Hepatocyte (in vitro differentiated cells): ENCODE measurements around the gene HERC3. TPM values are rescaled to one million over a fixed set of nuclear protein-coding genes. Genes with fewer than 3 reads are reported as not detected.
"Not testable (repeated sequence)": the region's sequence is repeated elsewhere in the genome, so short reads cannot be mapped to it uniquely, and the experiment has no call there.

Source experiments
- DNase-seq: peaks from one replicate; pipeline ENCODE4 v3.0.0-alpha.2; 2016; ENCODE audit warnings: low spot score
- H2AFZ ChIP-seq: fragments of 200-600 bp; sonication (generic); 2 replicates; pipeline ENCODE4 v1.6.0; 2016; ENCODE audit warnings: antibody characterized with exemption, mild to moderate bottlenecking
- H3K27ac ChIP-seq: fragments of 200-600 bp; sonication (generic); 2 replicates; pipeline ENCODE4 v1.5.1; 2016; ENCODE audit warnings: mild to moderate bottlenecking
- H3K27me3 ChIP-seq: fragments of 200-600 bp; sonication (generic); 2 replicates; pipeline ENCODE4 v1.6.1; 2016
- H3K36me3 ChIP-seq: fragments of 200-600 bp; sonication (generic); replicated peaks from 2 replicates; pipeline ENCODE4 v1.5.1; 2016; ENCODE audit warnings: low read depth; ENCODE audit not compliant: insufficient read depth
- H3K4me1 ChIP-seq: fragments of 200-600 bp; sonication (generic); 2 replicates; pipeline ENCODE4 v1.5.1; 2016; ENCODE audit warnings: mild to moderate bottlenecking, moderate library complexity; ENCODE audit not compliant: insufficient read depth
- H3K4me2 ChIP-seq: fragments of 200-600 bp; sonication (generic); 2 replicates; pipeline ENCODE4 v1.6.0; 2016
- H3K4me3 ChIP-seq: fragments of 200-600 bp; sonication (generic); 2 replicates; pipeline ENCODE4 v1.5.1; 2016; ENCODE audit warnings: mild to moderate bottlenecking
- H3K79me2 ChIP-seq: fragments of 200-600 bp; sonication (generic); 2 replicates; pipeline ENCODE4 v1.6.0; 2017; ENCODE audit warnings: mild to moderate bottlenecking
- H3K9me2 ChIP-seq: fragments of 200-600 bp; sonication (generic); replicated peaks from 2 replicates; pipeline ENCODE4 v1.6.0; 2017; ENCODE audit warnings: mild to moderate bottlenecking; ENCODE audit not compliant: insufficient read depth
- H3K9me3 ChIP-seq: fragments of 200-600 bp; sonication (generic); 2 replicates; pipeline ENCODE4 v1.5.1; 2016; ENCODE audit warnings: low read depth, mild to moderate bottlenecking
- H4K20me1 ChIP-seq: fragments of 200-600 bp; sonication (generic); 2 replicates; pipeline ENCODE4 v1.6.0; 2016; ENCODE audit warnings: mild to moderate bottlenecking; ENCODE audit not compliant: insufficient read depth, poor library complexity, severe bottlenecking
- EZH2 ChIP-seq: fragments of 200-600 bp; sonication (generic); IDR thresholded peaks from 2 replicates; pipeline ENCODE4 v1.6.1; 2016; ENCODE audit warnings: antibody characterized with exemption, mild to moderate bottlenecking, borderline replicate concordance
- EZH2phosphoT487 ChIP-seq: fragments of 200-600 bp; sonication (generic); IDR thresholded peaks from one replicate; pipeline ENCODE4 v1.6.1; 2018; ENCODE audit warnings: antibody characterized with exemption, mild to moderate bottlenecking, low read depth, moderate library complexity; ENCODE audit not compliant: unreplicated experiment, severe bottlenecking
- WGBS: methylation state at CpG from one replicate; pipeline ENCODE4 v1.1.6; 2016; ENCODE audit warnings: low lambda C conversion rate; ENCODE audit errors: missing lambda C conversion rate; 5-methylcytosine and 5-hydroxymethylcytosine counted together
- polyA plus RNA-seq: library from polyadenylated mRNA; unstranded; fragments of >200 nt; fragmentation: Nextera tagmentation; extraction: Ambion mirVana; gene quantifications from 2 replicates; pipeline ENCODE4 v1.2.1, GENCODE V29; 2016
- total RNA-seq: library from RNA; depleted of rRNA; stranded (reverse); fragments of >200 nt; gene quantifications from 2 replicates; pipeline ENCODE4 v1.2.3, GENCODE V29; 2014
- TF ChIP-seq, protein P1 (sequence below): fragments of 200-600 bp; sonication (generic); IDR thresholded peaks from 2 replicates; pipeline ENCODE4 v1.5.1; 2016; ENCODE audit warnings: antibody characterized with exemption, mild to moderate bottlenecking; ENCODE audit not compliant: poor library complexity

The HERC3 gene
- total and polyA plus RNA-seq, 2 experiments from 2014 or later = 8.6 to 13.2 TPM

DNA sequence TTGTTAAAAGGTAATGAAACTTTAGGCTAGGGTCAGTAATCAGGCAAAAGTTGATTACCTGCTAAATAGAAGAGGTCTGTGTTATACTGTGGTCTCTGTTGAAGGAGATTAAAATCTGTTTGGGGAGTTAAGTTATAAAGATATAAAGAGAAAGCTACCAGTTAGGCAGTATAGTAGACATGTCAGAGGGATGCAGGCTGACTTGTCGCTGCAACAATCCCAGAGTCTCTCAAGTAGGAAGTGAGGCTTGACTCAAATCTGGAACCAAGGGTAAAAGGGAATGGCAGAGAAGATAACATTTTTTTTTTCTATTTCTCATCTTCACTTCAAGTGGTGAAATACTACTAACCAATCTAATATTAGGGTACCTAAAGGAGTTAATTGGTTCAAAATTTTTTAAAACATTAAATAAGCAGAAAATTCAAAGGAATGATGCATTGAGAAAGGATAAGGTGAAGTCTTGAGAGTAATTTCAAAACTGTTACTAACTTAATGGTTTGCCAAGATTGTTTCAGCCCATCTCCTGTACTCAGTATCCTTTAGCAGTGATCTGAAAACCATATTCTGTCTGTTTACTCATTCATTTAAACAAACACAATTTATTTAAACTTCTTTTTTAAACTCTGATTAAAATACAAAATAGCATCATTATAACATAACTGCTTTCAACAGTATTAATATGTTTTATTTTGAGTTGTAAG, 12.8 kb downstream of the HERC3 start:
- no peaks in the 10 kb centered on the region for H4K20me1 ChIP-seq
- 100% methylated on average over 1 of the region's 1 CpG for WGBS
- H3K79me2 ChIP-seq = peaks cover 7% of the 10 kb centered on the region

DNA sequence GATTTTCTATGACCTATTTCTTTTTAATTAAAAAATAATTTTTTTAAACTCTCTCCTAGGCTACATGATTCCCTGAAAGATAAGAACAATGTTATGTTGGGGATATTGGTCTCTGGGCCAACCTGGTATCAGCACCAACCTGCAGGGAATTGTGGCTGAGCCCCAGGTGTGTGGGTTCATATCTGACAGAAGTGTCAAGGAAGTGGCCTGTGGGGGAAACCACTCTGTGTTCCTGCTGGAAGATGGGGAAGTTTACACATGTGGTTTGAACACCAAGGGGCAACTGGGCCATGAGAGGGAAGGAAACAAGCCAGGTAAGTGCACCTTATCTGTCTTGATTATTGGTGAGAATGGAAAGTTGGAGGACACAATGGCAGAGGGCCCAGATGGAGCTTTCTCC, 13.5 kb downstream of the HERC3 start:
- Histone ChIP-seq H3K4me2 (no peak overlapping the region), H3K9me2 (no peaks in the 10 kb centered on the region), H3K4me1 (peaks cover 2% of the 10 kb centered on the region), H3K36me3 (no peaks in the 10 kb centered on the region), H3K9me3 (no peaks in the 10 kb centered on the region), H2AFZ (no peak overlapping the region), H3K79me2 (peaks cover 7% of the 10 kb centered on the region), H3K27ac (no peak overlapping the region), H4K20me1 (no peaks in the 10 kb centered on the region), H3K4me3 (no peak overlapping the region), H3K27me3 (no peaks in the 10 kb centered on the region)
- DNase-seq = no peak
- TF ChIP-seq EZH2phosphoT487 (no peak), EZH2 (no peak)
- TF ChIP-seq, protein P1, sequence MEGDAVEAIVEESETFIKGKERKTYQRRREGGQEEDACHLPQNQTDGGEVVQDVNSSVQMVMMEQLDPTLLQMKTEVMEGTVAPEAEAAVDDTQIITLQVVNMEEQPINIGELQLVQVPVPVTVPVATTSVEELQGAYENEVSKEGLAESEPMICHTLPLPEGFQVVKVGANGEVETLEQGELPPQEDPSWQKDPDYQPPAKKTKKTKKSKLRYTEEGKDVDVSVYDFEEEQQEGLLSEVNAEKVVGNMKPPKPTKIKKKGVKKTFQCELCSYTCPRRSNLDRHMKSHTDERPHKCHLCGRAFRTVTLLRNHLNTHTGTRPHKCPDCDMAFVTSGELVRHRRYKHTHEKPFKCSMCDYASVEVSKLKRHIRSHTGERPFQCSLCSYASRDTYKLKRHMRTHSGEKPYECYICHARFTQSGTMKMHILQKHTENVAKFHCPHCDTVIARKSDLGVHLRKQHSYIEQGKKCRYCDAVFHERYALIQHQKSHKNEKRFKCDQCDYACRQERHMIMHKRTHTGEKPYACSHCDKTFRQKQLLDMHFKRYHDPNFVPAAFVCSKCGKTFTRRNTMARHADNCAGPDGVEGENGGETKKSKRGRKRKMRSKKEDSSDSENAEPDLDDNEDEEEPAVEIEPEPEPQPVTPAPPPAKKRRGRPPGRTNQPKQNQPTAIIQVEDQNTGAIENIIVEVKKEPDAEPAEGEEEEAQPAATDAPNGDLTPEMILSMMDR = no peak

More for the DNA sequence above, 12.8 kb downstream of the HERC3 start:
- Histone ChIP-seq H3K36me3 (no peaks in the 10 kb centered on the region), H3K4me3 (no peak overlapping the region), H2AFZ (no peak overlapping the region), H3K27ac (no peak overlapping the region), H3K27me3 (no peaks in the 10 kb centered on the region), H3K4me2 (no peak overlapping the region), H3K9me3 (no peaks in the 10 kb centered on the region), H3K9me2 (no peaks in the 10 kb centered on the region), H3K4me1 (no peaks in the 10 kb centered on the region)
- DNase-seq = no peak
- TF ChIP-seq, protein P1 = no peak
- TF ChIP-seq EZH2 (no peak), EZH2phosphoT487 (no peak)

DNA sequence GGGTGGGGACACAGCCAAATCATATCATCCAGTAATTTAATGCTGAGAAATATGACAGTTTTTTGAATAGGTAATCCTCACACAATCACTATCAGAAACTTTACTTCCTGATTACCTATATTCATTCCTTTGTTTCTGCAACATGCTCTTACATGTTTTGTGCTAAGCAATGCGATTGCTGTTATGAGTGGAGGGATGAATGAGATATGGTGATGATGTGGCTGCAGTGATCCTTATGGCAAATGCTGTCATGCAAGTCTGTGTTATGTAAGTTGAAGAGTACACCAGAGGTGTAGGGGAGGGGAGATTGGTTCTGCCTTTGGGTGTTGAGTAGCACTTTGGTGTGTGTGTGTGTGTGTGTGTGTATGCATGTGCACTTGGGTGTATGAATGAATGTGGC, 14.6 kb downstream of the HERC3 start:
- WGBS = 100% methylated on average over 1 of the region's 1 CpG
- Histone ChIP-seq H4K20me1 (no peaks in the 10 kb centered on the region), H3K79me2 (peaks cover 7% of the 10 kb centered on the region), H3K9me2 (no peaks in the 10 kb centered on the region), H3K4me2 (no peak overlapping the region), H3K27ac (no peak overlapping the region), H3K9me3 (no peaks in the 10 kb centered on the region), H3K36me3 (no peaks in the 10 kb centered on the region), H2AFZ (no peak overlapping the region), H3K4me3 (no peak overlapping the region), H3K4me1 (peaks cover 11% of the 10 kb centered on the region), H3K27me3 (no peaks in the 10 kb centered on the region)
- DNase-seq = no peak
- TF ChIP-seq EZH2 (no peak), EZH2phosphoT487 (no peak)
- TF ChIP-seq, protein P1 = no peak

DNA sequence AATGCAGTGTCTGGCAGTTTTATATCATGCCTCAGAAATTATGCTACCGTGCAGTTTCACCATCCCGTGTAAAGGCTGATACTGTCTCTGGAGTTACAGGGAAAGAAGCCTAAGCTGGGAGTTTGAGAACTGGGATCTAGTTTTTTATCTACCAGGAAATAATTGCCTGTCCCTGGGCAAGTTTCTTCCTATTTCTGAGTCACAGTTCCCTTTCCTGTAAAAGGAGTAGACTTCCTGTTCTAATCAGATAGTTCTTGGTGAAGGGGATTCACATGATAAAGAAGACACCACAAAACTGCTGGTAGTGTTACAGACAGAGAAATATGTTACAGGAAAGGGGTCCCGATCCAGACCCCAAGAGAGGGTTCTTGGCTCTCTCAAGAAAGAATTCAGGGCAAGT, 17.1 kb downstream of the HERC3 start:
- peaks cover 24% of the 10 kb centered on the region for H3K4me1 ChIP-seq
- no peaks in the 10 kb centered on the region for H3K27me3 ChIP-seq
- no peaks in the 10 kb centered on the region for H4K20me1 ChIP-seq
- H3K4me2 ChIP-seq = no peak overlapping the region
- no peak for TF ChIP-seq EZH2
- TF ChIP-seq, protein P1 = no peak
- no peak for TF ChIP-seq EZH2phosphoT487
- no peak overlapping the region for H3K27ac ChIP-seq
- no peaks in the 10 kb centered on the region for H3K36me3 ChIP-seq
- WGBS = 95% methylated on average over 3 of the region's 3 CpGs
- no peak overlapping the region for H2AFZ ChIP-seq
- DNase-seq = no peak
- H3K9me2 ChIP-seq = no peaks in the 10 kb centered on the region
- no peak overlapping the region for H3K4me3 ChIP-seq
- H3K79me2 ChIP-seq = peaks cover 3% of the 10 kb centered on the region
- H3K9me3 ChIP-seq = no peaks in the 10 kb centered on the region

DNA sequence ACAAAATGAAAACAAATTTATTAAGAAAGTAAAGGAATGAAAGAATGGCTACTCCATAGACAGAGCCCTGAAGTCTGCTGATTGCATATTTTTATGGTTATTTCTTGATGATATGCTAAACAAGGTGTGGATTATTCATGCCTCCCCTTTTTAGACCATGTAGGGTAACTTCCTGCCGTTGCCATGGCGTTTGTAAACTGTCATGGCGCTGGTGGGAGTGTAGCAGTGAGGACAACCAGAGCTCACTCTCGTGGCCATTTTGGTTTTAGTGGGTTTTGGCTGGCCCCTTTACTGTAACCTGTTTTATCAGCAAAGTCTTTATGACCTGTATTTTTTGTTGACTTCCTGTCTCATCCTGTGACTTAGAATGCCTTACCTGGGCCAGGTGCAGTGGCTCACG, 17.5 kb downstream of the HERC3 start:
- not testable (repeated sequence) for H3K27ac ChIP-seq, H3K4me2 ChIP-seq, H4K20me1 ChIP-seq, H3K4me3 ChIP-seq, H3K9me3 ChIP-seq, DNase-seq, H2AFZ ChIP-seq, H3K79me2 ChIP-seq, H3K36me3 ChIP-seq, H3K27me3 ChIP-seq, H3K9me2 ChIP-seq
- H3K4me1 ChIP-seq = peaks cover 24% of the 10 kb centered on the region
- WGBS = 94% methylated on average over 5 of the region's 5 CpGs
